Raji (cell line): ENCODE results near the gene SEZ6L.

Source experiments
- POLR2A ChIP-seq: IDR thresholded peaks from 2 replicates; pipeline ENCODE4 v1.6.1; 2011; ENCODE audit warnings: low read depth, low read length, control low read depth; ENCODE audit not compliant: insufficient read depth

SEZ6L gene

GRCh38 chr22:26393929-26394328, 224.7 kb downstream of the SEZ6L start:
- no peak for TF ChIP-seq POLR2A

- TF ChIP-seq POLR2A = no peak
Observed at GRCh38 chr22:26394777-26395176, 225.5 kb downstream of the SEZ6L start.

- no peak for TF ChIP-seq POLR2A
Observed at GRCh38 chr22:26395926-26396325, 226.7 kb downstream of the SEZ6L start.

GRCh38 chr22:26398741-26399153, 229.5 kb downstream of the SEZ6L start:
- no peak for TF ChIP-seq POLR2A

GRCh38 chr22:26399289-26399688, 230.0 kb downstream of the SEZ6L start:
- TF ChIP-seq POLR2A = no peak

- TF ChIP-seq POLR2A = no peak
Observed at GRCh38 chr22:26401726-26402125, 232.5 kb downstream of the SEZ6L start.

- no peak for TF ChIP-seq POLR2A
Observed at GRCh38 chr22:26404851-26405421, 235.7 kb downstream of the SEZ6L start.

- no peak for TF ChIP-seq POLR2A
Observed at GRCh38 chr22:26406118-26406517, 236.9 kb downstream of the SEZ6L start.

- TF ChIP-seq POLR2A = no peak
Observed at GRCh38 chr22:26409719-26410335, 240.6 kb downstream of the SEZ6L start.

- TF ChIP-seq POLR2A = no peak
Observed at GRCh38 chr22:26410386-26410785, 241.1 kb downstream of the SEZ6L start.

GRCh38 chr22:26414347-26414746, 245.1 kb downstream of the SEZ6L start:
- no peak for TF ChIP-seq POLR2A

- TF ChIP-seq POLR2A = no peak
Observed at GRCh38 chr22:26416256-26416655, 247.0 kb downstream of the SEZ6L start.

- no peak for TF ChIP-seq POLR2A
Observed at GRCh38 chr22:26416670-26417276, 247.5 kb downstream of the SEZ6L start.

- no peak for TF ChIP-seq POLR2A
Observed at GRCh38 chr22:26417406-26417805, 248.1 kb downstream of the SEZ6L start.

GRCh38 chr22:26418620-26419019, 249.4 kb downstream of the SEZ6L start:
- no peak for TF ChIP-seq POLR2A

GRCh38 chr22:26426924-26427323, 257.7 kb downstream of the SEZ6L start:
- no peak for TF ChIP-seq POLR2A
